Hematopoietic multipotent progenitor cell treated with erythropoietin and hydrocortisone succinate and interleukin-3 and kit ligand, for 15 days (in vitro differentiated cells): ENCODE data around the gene CCDC188.
"Not testable (repeated sequence)": the region's sequence is repeated elsewhere in the genome, so short reads cannot be mapped to it uniquely, and the experiment has no call there.

Experiments
- DNase-seq: peaks from one replicate; pipeline ENCODE4 v3.0.0-alpha.2; 2015; ENCODE audit warnings: low spot score

CCDC188 gene

DNA sequence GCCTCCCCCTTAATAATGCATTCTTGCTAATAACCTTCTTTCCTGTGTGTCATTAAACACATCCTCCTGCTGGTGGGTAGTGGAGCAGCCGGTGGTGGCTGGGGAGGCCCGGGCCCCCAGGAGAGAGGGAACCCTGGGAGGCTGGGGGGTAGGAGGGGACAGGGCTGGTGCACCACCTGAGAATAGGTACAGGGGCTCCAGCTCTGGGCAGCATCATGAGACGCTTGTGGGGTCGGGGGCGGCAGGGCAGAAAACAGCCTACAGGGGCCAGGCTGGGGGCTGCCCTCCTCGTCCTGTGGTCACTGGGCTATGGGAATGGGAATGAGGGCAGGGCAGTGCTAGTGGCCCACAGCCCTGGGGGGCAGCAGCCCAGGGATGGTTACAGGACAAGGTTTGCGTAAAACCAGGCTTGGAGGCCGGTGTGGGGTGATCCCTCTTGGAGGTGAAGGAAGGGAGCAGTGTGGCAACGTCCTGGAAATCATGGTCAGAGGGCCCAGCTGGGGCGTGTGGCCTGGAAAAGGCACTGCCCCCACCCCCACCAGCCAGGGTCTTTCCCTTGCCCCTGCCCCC, 18.5 kb upstream of the CCDC188 start:
- no peak for DNase-seq

- no peak for DNase-seq
These were observed 16.9 kb upstream of the CCDC188 start for GRCh38 chr22:20167643-20168322.

DNA sequence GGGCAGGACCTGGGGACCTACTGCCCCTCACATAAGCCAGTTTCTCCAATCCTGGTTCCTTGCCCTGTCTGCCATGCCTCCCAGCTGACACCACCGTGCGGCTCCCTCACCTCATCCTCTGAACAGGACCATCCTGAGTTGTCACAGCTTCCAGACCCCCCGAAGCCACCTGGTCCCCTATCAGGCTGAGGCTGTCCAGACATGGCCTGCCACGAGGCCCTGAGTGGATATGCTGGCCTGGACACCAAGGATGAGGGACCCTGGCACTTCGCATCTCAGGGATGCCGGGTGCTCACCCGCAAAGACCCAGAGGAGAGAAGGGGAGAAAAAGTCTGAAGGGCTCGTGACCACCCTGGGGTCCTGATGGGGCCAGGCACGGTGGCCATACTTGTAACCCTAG, 15.8 kb upstream of the CCDC188 start:
- DNase-seq: no peak

DNA sequence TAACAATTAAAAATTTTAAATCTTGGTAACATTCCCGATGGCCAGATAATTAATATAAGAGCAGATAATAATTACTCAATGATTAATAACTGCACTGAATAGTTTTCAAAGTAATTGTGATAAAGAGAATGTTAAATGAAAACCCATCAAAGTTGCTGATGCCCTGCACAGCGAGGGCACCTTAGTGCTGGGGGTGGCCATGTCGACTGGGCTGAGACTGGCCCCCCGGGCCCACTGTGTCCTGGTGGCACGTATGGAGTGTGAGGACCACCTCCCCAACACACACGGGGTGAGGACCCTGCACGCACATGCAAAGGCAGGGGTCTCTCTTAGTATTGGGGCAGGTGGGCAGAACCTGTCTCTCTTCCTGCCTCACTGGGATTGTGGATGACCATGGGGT, 15.1 kb upstream of the CCDC188 start:
- DNase-seq: no peak

DNA sequence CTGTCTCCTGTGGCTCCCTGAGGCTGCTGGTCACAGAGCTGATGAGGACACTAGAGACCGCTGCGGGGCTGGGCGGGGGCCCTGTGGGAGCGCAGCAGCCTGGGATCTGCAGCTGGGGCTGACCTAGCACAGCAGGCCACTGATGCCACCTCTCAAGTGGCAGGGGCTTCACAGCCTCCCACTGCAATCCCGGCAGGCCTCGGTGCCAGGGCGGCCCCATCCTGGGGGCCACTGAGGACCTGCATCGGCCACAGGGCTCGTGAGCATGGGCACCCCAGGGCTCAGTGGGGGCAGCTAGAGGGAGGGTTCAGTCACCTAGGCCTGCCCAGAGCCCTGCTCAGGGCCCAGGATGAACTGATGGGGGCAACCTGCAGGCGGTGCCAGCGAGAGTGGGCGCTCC, 14.6 kb upstream of the CCDC188 start:
- DNase-seq: no peak

DNA sequence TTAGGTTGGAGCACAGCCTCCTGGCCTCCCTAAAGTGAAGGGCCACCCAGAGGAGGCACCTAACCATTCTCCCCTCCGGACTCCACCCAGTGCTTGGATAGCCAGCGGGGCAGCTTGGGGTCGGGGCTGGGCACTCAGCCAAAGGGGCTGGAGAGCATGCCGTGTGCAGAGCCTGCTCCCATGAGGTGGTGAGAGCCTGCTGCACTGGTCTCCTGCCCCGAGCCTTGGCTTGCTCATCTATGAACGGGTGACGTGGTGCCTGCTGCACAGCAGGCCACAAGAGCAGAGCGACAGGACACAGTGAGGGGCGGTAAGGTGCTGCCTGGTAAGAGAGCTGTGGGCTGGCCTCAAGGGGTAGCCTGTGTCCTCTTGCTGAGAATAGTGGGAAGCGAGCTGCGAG, 14.0 kb upstream of the CCDC188 start:
- no peak for DNase-seq

- no peak for DNase-seq
These were observed 9.2 kb upstream of the CCDC188 start for GRCh38 chr22:20160041-20160440.

GRCh38 chr22:20159531-20159930, 8.7 kb upstream of the CCDC188 start:
- DNase-seq: not testable (repeated sequence)

DNA sequence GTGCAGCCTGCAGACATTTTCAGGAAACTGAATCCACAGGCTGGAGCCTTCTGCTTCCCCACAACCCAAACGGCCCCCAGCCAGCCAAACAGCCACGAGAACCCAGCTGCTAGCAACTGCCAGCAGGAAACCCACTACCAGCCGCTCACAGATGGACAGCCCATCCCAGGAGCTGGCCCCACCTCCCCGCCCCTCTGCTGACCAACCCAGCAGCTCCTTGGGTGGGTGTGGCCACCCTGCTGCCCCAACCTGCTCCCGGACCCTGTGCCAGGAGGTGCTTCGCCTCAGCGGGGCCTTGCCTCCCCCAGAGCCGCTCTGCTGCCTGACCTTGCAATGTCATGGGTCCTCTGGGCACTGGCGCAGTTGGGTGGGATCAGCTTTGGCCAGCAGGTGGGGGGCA, 8.2 kb upstream of the CCDC188 start:
- DNase-seq: no peak

- no peak for DNase-seq
These were observed 7.7 kb upstream of the CCDC188 start for GRCh38 chr22:20158391-20159036.

DNA sequence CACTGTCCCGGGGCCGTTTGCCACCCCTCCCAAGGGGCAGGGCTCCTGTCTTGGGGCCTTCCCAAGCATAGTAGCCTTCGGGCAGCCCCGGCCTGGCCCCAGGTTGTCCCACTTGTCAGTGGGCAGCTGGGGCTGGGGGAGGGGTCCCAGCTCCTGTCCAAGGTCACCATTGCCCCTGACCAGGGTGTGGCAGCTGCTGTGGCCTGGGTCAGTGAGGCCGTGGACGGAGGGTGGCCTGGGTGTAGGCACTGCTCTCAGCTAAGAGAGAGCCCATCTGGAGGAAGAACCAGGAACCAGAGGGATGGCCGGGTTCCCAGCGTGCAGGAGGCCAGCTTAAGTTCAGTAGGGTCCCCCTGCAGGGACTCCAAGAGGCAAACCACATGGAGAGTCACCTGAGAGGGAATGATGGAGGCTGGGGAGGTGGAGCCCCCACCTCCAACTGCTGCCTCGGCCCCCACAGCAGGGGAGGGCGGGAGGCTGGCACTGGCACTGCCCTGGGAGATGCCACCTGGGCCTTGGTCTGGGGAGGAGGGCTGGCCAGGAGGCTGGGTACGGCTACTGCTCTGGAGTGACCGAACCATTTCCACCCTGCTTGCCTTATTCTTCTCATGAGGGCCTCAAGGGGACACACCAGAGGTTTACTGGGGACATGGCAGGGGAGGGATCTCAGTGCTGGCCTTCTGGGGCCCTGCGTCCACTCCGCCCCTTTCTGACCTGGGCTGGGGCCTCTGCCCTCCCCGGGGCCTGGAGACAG, 6.8 kb upstream of the CCDC188 start:
- no peak for DNase-seq

DNA sequence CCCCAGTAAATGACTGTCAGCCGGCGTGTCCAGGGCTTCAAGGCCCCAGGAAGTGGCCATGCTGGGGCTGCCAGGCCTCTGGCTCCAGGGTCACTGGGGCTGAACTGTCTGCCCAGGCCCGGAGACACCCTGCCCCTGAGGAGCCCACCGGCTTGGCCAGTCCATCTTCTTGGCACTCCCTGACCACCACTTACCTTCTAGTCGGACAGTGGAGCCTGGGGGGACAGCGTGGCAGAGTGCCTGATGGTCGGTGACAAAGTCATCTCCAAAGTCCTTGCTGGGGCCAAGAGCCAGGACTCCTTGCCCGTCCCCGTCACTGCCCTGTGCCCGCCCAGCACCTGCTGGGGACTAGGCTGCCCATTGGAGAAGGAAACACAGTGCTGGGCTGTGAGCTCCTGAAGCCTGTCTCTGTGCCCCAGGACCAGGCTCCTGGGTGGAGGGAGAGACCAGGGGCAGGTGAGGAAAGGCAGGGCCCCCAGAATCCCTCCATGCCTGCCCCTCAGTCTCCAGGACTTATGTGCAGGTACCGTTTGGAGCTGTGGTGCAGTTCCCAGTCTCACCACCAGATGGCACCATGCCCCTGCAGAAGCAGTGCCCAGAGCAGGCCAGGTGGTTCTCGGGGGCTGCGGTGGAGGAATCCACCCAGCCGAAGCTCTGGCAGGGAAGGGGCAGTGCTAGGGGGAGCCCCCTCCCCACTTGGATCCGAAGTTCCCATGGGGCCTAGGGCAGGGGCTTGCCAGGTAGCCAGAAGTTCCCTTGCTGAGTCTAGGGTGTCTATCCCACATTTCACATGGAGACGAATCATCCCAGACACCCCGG, 6.0 kb upstream of the CCDC188 start:
- peak; percentile 80 for DNase-seq

DNA sequence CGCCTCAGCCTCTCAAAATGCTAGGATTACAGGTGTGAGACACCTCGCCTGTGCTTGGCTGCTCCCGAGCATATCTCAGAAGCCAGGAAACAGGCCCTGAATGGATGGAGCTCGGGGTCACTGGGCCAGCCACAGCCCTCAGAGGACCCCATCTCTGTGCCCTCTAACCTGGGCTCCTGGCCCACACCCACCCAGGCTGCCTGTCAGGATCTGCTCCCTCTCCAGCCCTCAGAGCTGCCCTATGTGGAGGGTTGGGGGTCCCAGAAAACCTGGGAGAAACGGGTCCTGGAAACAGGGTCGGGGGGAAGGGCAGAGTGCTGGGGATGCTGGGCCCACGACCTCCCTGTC, 5.2 kb upstream of the CCDC188 start:
- no peak for DNase-seq

- no peak for DNase-seq
These were observed 4.6 kb upstream of the CCDC188 start for GRCh38 chr22:20155330-20156041.

- no peak for DNase-seq
These were observed 3.8 kb upstream of the CCDC188 start for GRCh38 chr22:20154602-20155187.

GRCh38 chr22:20153945-20154344, 3.1 kb upstream of the CCDC188 start:
- no peak for DNase-seq

- no peak for DNase-seq
These were observed 1.6 kb upstream of the CCDC188 start for GRCh38 chr22:20152464-20152890.

- DNase-seq: no peak
These were observed 377 bp upstream of the CCDC188 start for GRCh38 chr22:20151276-20151588.

DNA sequence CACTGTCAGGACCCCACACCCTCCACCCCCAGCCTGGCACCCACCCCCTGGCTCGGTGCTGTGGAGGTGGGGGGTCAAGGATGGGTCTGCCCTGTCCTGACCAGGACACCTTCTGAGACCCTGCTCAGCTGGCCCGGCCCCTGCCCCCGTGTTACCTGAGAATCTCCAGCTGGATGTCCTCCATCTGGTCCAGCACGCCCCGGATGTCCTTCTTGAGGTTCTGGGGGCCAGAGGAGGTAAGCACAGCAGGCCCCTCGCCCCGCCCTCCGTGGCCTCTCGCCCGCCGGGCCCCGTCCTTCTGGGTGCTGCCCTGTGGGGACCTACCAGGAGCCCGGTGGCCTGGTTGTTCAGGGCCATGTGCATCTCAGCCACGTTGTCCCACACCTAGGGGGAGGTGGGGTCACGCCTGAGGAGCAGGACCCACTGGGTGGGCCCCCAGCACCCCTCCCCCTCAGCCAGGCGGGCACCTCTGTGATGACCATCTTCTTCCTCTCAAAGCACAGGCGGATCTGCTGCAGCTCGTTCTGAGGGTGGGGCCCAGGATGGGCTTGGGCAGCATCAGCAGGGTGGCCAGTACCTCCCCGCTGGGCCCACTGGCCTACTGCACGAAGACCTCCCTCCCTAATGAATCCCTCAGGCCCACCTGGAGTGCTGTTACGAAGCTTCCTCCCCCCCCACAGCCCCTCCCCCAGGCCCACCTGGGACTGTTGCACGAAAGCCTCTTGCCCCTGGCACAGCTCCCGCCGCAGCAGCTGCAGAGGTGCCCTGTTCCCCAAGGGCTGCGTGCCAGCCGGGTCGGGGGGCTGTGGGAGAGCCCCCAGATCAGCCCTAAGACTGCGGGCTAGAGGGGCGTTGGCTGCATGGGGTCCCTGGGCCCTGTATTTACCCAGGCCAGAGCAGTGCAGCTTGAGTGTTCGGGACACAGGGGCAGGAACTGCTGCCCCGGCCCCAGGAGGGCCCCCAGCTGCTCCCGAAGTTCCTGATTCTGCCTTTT, 1.3 kb downstream of the CCDC188 start:
- DNase-seq: no peak

DNA sequence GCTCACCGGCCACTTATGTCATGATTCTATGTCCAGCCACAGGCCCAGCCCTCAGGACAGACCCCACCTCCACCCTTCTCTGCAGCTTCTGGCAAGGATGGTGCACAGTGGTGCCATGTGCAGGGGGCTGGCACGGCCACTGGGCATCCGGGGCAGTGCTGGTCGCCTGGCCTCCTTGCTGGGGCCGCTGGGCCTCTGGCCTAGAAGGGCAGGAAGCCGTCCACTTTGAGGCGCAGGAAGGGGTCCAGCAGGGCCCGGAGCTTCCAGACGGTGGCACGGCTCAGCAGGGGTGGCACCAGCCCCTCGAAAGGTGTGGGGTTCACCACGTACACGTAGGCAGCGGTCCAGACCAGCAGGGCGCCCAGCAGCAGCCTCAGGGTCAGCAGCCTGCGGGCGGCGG, 2.4 kb downstream of the CCDC188 start:
- no peak for DNase-seq
